Frontal cortex (tissue), 4 donors: ENCODE results near the gene MAPK7. TPM values are rescaled to one million over a fixed set of nuclear protein-coding genes. Genes with fewer than 3 reads are reported as not detected.

Experiments used
- DNase-seq, 2 donors: peaks; one replicate each; pipeline ENCODE4 v3.0.0; 2012; ENCODE audit warnings: low spot score in 2 of 2
- FAIRE-seq: peaks from 2 replicates; lab custom pipeline; 2012; peaks lifted over from hg19 to GRCh38; lab: Jason Lieb, UNC
- small RNA-seq: library from RNA; depleted of rRNA; stranded (forward); fragments of <200 nt; gene quantifications from one replicate; pipeline ENCODE3, GENCODE V24; 2014
- total RNA-seq: library from RNA; depleted of rRNA; stranded (reverse); fragments of >200 nt; gene quantifications from one replicate; pipeline ENCODE4 v1.2.3, GENCODE V29; 2014
- donor health status: control.
- donor health status: control.
- donor health status: control.

The MAPK7 gene
- total RNA-seq, 1 donor from 2014 or later = 12.6 TPM

DNA sequence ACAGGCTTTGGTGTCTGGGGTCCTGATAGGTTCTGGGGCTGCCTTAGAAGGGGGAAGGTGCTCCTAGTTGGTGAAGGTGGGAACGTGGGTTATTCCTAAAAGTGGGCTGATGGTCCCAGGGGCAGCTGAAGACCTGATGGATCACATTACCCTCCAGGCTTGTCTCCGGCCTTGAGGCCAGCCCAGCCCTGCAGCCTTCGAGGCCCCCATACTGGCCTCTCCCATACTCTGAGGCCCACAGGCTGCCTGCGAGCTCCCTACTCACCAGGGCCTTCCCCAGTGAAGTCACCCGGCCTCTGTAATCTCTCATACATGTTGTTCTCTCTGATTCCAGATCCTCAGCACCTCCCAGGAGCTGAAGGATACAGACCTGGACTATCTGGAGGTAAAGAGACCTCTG is 35.5 kb downstream of the MAPK7 start:
- no peak for DNase-seq
- FAIRE-seq = no peak

DNA sequence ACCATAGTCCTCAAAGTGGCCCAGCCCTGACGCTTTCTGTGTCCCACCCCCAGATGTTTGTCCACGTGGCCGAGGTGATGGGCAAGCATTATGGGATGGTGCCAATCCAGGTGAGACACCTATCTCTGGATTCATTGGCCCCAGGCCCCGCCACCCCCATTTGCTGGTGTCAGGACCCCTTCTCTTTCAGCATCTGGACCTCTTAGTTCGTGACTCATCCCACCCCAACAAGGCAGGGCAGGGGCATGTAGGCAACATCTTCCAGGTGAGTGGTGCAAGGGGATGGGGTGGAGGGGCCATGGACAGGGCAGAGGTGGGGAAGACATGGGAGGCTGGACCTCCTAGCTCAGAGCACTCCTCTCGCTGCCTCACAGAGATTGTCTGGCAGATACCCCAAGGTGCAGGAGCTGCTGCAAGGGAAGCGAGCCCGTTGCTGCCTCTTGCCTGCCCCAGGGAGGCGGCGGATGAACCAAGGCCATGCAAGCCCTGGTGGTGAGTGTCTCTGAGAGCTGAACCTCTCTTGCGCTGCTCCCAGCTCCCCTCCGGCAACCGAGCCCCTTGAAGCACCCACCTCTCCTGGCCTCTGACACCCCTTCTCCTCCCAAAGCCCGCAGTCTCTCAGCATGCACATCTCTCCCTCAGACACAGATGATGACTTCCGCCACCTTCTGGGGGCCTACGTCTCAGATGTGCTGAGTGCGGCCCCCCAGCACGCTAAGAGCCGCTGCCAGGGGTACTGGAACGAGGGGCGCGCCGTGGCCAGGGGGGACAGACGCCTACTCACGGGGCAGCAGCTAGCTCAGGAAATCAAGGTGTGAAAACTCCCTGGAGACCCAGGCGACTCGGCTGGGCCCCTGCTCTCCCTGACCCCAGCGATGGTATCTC is 36.3 kb downstream of the MAPK7 start:
- FAIRE-seq (no peak), DNase-seq (no peak)

DNA sequence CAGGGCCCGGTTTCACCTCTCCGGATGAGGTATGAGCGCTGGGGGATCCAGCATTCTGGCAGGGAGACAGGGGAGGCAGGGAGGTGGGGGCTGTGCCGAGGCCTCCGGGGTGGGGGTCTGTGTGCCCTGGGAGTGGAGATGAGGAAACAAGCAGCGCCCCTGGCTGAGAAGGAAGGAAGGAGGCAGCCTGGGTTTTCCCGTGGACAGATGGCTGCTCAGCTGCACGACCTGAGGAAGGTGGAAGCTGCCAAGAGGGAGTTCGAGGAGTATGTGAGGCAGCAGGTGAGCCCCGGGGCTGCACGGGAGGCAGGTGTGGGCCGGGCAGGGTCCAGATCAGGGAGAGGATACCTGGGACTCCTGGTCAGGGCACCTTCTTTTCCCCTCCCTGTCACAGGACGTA is 37.0 kb downstream of the MAPK7 start:
- DNase-seq (no peak), FAIRE-seq (no peak)

DNA sequence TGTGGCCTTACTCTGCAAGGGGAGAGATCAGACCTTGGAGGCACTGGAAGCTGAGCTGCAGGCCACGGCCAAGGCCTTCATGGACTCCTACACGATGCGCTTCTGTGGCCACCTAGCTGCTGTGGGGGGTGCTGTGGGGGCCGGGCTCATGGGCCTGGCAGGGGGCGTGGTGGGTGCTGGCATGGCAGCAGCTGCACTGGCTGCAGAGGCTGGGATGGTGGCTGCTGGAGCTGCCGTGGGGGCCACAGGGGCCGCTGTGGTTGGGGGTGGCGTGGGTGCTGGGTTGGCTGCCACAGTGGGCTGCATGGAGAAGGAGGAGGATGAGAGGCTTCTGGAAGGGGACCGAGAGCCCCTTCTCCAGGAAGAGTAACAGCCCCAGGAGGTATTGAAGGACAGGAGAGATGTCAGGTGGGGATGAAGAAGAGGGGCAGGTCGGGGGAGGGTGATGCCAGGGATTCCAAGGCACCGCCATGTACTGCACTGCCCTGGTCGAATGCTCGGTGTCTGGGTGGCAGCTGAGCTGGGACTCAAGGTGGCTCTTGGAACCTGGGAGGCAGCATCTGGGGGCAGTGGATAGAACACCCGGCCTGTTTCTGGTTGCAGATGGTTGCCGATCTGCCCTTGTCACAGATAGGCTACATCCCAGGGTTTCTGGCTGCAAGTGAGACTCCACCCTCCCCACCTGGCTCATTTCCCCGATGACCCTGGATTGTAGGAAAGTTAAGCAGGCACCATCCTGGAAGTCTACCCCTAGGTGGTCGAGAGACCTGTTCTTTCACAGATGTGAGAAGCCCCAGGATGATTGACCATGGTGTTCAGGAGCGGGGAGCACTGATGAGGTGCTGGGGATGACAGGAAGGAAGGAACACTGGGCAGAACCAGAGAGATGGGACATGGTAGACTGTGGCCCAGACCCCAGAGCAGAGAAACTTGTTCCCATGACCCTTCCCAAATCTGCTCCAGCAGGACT is 37.8 kb downstream of the MAPK7 start:
- DNase-seq = no peak
- FAIRE-seq = no peak

DNA sequence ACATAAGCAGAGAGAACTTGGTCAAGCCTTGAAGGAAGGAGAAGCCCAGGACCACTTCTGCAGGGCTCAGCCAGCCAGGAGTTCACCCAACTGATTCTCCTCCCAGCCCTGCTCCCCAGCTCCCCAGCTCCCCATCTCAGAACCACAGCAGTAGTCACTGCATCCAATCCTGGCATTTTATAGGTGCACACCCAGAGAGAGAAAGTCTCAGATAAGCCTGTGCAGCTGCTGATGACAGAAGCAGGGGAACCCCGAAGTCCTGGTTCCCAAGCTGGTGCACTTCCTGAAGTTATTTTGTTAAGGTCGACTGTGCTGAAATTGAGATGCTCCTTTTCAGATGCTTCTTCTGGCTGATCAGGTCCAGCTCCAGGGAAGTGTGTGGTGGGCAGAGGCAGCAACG is 39.3 kb downstream of the MAPK7 start:
- DNase-seq = no peak
- no peak for FAIRE-seq

DNA sequence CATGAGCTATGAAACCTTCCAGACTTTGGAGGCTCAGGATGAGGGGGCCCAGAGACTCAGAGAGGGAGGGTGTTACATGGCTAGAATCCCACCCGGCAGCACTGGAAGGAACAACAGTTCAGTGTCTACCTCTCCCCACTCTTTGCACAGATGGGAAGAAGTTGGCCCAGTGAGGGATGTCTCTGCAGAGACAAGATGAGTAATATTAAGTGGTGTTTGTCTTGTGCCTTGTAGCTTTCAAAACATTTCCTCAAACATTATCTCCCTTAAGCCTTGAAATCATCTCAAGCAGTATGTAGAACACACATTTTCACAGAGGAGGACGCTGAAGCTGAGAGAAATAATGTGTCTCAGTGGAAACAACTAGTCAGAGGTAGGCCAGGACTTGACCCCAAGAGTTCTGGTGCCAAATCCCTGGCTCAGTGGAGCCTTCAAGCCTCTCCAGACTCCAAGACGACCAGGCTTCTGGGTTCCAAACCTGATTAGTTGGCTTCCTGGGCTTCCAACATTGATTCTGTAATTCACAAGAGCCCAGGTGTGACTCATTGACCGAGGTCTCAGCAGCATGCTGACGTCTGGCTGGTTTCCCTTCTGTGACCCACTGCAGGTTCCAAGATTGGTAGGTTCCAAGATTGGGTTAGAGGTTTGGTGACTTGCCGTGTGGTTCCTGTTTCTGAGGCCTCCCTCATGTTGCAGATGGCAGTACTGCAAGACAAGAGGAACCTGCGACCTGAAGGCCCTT is 40.1 kb downstream of the MAPK7 start:
- no peak for DNase-seq
- FAIRE-seq = no peak

DNA sequence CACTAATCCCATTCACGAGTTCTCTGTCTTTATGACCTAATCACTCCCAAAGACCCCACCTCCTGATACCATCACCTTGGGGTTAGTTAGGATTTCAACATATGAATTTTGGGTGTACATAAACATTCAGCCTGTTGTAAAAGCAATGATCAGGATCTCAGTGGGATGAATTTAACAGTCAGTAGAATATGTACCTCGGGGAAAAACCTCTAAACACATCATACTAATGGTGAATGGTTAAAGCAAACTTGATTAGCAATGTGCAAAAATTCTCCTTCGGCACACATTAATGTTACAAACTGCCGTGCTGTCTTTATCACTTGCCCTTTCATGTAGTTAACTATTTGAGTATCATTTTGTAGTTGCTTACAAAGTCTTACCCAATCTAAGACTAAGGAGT is 42.9 kb downstream of the MAPK7 start:
- DNase-seq (no peak), FAIRE-seq (no peak)

DNA sequence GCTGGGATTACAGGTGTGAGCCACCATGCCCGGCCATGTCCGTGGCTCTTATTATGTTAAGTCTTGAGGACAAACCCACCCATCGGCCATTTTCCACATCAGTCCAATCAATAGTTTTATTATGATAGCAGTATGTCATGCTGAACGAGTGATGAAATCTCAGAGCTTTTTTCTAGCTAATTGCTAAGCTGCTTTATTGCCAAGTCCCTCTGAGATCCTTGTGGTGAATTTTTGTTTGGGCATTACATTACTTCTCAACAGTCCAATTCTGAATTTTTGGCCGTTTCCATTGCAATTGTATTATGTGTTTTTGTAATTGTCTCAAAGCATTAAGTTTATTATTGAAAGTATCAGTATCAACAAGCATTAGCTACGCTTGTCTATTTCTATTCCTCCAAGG is 43.6 kb downstream of the MAPK7 start:
- no peak for FAIRE-seq
- no peak for DNase-seq

DNA sequence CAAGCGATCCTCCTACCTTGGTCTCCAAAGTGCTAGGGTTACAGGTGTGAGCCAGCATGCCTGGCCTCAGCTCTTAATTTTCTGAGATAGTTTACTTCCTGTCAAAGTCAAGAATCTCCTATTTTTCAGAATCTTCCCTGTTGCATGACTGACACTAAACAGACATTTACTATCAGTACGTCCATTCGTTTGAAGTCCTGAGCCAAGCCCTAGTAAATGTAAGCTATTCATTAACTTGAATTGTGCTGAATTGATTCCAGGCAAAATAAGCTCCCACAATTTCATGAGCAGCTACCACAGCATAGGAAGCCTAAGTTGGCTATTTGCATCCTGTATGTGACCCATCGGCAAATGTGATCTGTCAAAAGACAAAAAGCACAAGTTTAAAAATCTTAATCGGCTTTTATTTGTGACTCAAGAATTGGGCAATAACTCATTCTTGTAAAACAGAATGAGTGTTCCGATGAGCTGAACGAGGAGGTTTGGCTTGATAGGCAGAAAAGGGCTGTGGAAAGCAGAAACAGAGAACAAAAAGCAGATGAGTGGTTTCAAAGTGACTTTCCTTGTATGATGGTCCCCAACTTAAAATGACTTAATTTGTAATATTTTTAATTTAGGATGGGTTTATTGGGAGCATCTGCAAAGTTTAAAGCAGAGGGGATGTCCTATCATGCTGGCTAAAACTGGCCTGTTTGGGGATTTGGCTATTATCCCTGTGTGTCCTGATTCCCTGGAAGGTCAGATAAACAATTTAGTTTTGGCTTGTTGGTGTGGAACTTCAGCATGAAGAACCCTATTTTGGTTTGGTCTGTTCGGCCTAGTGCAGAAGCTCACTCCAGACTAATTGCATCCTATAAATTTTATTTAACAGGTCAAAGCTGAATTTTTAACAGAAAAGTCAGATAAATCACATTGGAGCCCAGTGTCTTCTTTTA is 46.9 kb downstream of the MAPK7 start:
- no peak for FAIRE-seq
- DNase-seq = no peak

DNA sequence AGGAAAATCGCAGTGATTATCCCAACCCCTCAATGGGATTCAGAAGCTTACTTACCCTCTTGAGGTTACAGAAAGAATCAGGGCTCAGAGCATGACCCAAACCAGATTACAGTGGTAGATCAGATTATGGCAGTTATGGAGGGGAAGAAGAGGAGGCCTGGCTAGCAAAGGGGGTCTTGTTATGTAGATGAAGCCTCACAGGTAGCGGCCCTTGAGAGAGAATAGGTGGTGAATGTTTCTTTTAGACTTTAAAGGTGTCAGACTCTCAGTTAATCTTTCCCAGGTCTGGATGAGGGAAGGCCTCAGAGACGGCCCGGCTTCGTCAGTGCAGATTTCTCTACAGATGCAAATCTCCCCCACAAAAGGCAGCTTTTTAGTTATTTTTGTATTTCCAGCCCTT is 48.3 kb downstream of the MAPK7 start:
- DNase-seq (no peak), FAIRE-seq (no peak)

DNA sequence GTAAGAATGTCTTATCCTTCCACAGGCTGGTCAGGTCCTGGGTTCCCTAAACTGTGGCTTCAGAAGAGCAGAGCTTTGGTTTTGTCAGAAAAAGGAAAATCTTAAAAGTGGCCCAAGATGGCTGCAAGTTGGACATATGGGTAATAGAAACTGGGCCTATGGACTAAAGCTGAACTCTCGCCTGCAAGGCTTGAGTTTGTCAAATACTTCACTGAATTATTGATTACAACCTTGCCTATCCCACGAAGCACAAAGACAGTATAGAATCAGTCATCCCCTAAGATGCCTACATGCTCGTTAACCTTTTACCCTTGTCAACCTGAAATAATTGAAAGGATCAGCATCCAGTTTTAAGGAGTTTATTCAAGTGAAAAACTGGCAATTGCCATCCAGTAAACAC is 53.4 kb downstream of the MAPK7 start:
- FAIRE-seq = no peak
- DNase-seq = no peak

Small RNA genes within 50 kb of the gene (small RNA-seq; reads per million reads assigned to genes)
- gene MIR1180 = 17.0 reads per million, percentile 96 among the genes with 10 or more reads in this experiment
- gene RF00537 = not detected

Other genes starting within 250 kb of the MAPK7 start
- 53.0 TPM for gene EPN2, start 141.1 kb upstream of the MAPK7 start, total RNA-seq
- 12.6 TPM for gene B9D1, start 15.8 kb upstream of the MAPK7 start, total RNA-seq
- gene MFAP4, start 8.7 kb downstream of the MAPK7 start, total RNA-seq = 0.82 TPM
- 26.1 TPM for gene RNF112, start 32.7 kb downstream of the MAPK7 start, total RNA-seq
- 4.9 TPM for gene SLC47A1, start 155.4 kb downstream of the MAPK7 start, total RNA-seq